ENCODE results near the gene TULP4.

Gene TULP4

GRCh38 chr6:158324136-158324535 is 11.9 kb downstream of the TULP4 start:
- Histone ChIP-seq H3F3A (ENCODE audit: low read depth) (no peaks in the 10 kb centered on the region), H3K9me3 (ENCODE audit: insufficient read depth, low read depth, low read length) (no peaks in the 10 kb centered on the region), H3K4me2 (ENCODE audit: low read depth, low read length, poor library complexity, severe bottlenecking) (no peak overlapping the region), H2AFZ (ENCODE audit: low read length) (no peak overlapping the region), H3K27me3 (ENCODE audit: insufficient read depth, low read length, poor library complexity, severe bottlenecking) (no peaks in the 10 kb centered on the region), H3K36me3 (ENCODE audit: insufficient read depth, low read length) (no peaks in the 10 kb centered on the region), H3K9me2 (replicated peaks; ENCODE audit: low read depth, low read length) (no peaks in the 10 kb centered on the region), H3K4me3 (ENCODE audit: low read length, poor library complexity, severe bottlenecking) (no peak overlapping the region), H3K79me2 (ENCODE audit: insufficient read depth, low read length) (no peaks in the 10 kb centered on the region), H3K9ac (ENCODE audit: low read depth, low read length, poor library complexity, severe bottlenecking) (no peak overlapping the region), H4K20me1 (ENCODE audit: insufficient read depth, low read length, poor library complexity, severe bottlenecking) (no peaks in the 10 kb centered on the region), H3K4me1 (ENCODE audit: insufficient read depth, low read length, poor library complexity, severe bottlenecking) (peaks cover 14% of the 10 kb centered on the region)
- TF ChIP-seq EZH2phosphoT487 (IDR thresholded peaks at IDR 0.05; ENCODE audit: borderline replicate concordance) (no peak), CTCF (conservative IDR thresholded peaks at IDR 0.05; ENCODE audit: low read length) (no peak)

- Histone ChIP-seq H3F3A (ENCODE audit: low read depth) (no peaks in the 10 kb centered on the region), H3K9ac (ENCODE audit: low read depth, low read length, poor library complexity, severe bottlenecking) (no peak overlapping the region), H3K79me2 (ENCODE audit: insufficient read depth, low read length) (no peaks in the 10 kb centered on the region), H3K4me2 (ENCODE audit: low read depth, low read length, poor library complexity, severe bottlenecking) (no peak overlapping the region), H3K9me3 (ENCODE audit: insufficient read depth, low read depth, low read length) (no peaks in the 10 kb centered on the region), H3K4me3 (ENCODE audit: low read length, poor library complexity, severe bottlenecking) (no peak overlapping the region), H3K9me2 (replicated peaks; ENCODE audit: low read depth, low read length) (no peaks in the 10 kb centered on the region), H3K4me1 (ENCODE audit: insufficient read depth, low read length, poor library complexity, severe bottlenecking) (peaks cover 14% of the 10 kb centered on the region), H2AFZ (ENCODE audit: low read length) (no peak overlapping the region), H3K27me3 (ENCODE audit: insufficient read depth, low read length, poor library complexity, severe bottlenecking) (no peaks in the 10 kb centered on the region), H3K36me3 (ENCODE audit: insufficient read depth, low read length) (no peaks in the 10 kb centered on the region), H4K20me1 (ENCODE audit: insufficient read depth, low read length, poor library complexity, severe bottlenecking) (no peaks in the 10 kb centered on the region)
- TF ChIP-seq EZH2phosphoT487 (IDR thresholded peaks at IDR 0.05; ENCODE audit: borderline replicate concordance) = no peak
- TF ChIP-seq CTCF (conservative IDR thresholded peaks at IDR 0.05; ENCODE audit: low read length) = no peak
These were observed 14.9 kb downstream of the TULP4 start for GRCh38 chr6:158327211-158327610.

GRCh38 chr6:158328952-158329351 is 16.7 kb downstream of the TULP4 start:
- Histone ChIP-seq H3K4me2 (ENCODE audit: low read depth, low read length, poor library complexity, severe bottlenecking) (no peak overlapping the region), H3K4me3 (ENCODE audit: low read length, poor library complexity, severe bottlenecking) (no peak overlapping the region)

More at GRCh38 chr6:158328952-158329351, 16.7 kb downstream of the TULP4 start:
- Histone ChIP-seq H3F3A (ENCODE audit: low read depth) (no peaks in the 10 kb centered on the region), H3K27me3 (ENCODE audit: insufficient read depth, low read length, poor library complexity, severe bottlenecking) (no peaks in the 10 kb centered on the region), H3K36me3 (ENCODE audit: insufficient read depth, low read length) (no peaks in the 10 kb centered on the region), H3K9me2 (replicated peaks; ENCODE audit: low read depth, low read length) (no peaks in the 10 kb centered on the region), H3K79me2 (ENCODE audit: insufficient read depth, low read length) (no peaks in the 10 kb centered on the region), H3K9me3 (ENCODE audit: insufficient read depth, low read depth, low read length) (no peaks in the 10 kb centered on the region), H2AFZ (ENCODE audit: low read length) (no peak overlapping the region), H3K4me1 (ENCODE audit: insufficient read depth, low read length, poor library complexity, severe bottlenecking) (no peaks in the 10 kb centered on the region), H3K9ac (ENCODE audit: low read depth, low read length, poor library complexity, severe bottlenecking) (no peak overlapping the region), H4K20me1 (ENCODE audit: insufficient read depth, low read length, poor library complexity, severe bottlenecking) (no peaks in the 10 kb centered on the region)
- TF ChIP-seq CTCF (conservative IDR thresholded peaks at IDR 0.05; ENCODE audit: low read length) = no peak
- no peak for TF ChIP-seq EZH2phosphoT487 (IDR thresholded peaks at IDR 0.05; ENCODE audit: borderline replicate concordance)

Data from Loucy (cell line).